SK-N-SH (cell line): ENCODE data around the gene TXNDC17. TPM values are rescaled to one million over a fixed set of nuclear protein-coding genes. Genes with fewer than 3 reads are reported as not detected.

Experiments
- CTCF ChIA-PET: fragments of 300-600, 350-600 bp; formaldehyde crosslinking; extraction: SDS; loops from one replicate; lab custom pipeline; 2021; lab: Yijun Ruan, JAX
- POLR2A ChIA-PET: fragments of 350-600 bp; sonication (Branson Sonifier 250); formaldehyde crosslinking; extraction: SDS; loops from one replicate; lab custom pipeline; 2020; ENCODE audit warnings: antibody characterized with exemption, inconsistent platforms; lab: Yijun Ruan, JAX
- DNase-seq: peaks from one replicate; pipeline ENCODE4 v3.0.0; 2012
- H2AFZ ChIP-seq: fragments of 200-600 bp; sonication (generic); 2 replicates; pipeline ENCODE4 v1.8.1; 2016; ENCODE audit warnings: antibody characterized with exemption, mild to moderate bottlenecking, low read depth
- H3F3A ChIP-seq: fragments of 200-600 bp; sonication (generic); replicated peaks from 2 replicates; pipeline ENCODE3; 2016; ENCODE audit warnings: antibody characterized with exemption, mild to moderate bottlenecking; ENCODE audit not compliant: insufficient read depth
- H3K27ac ChIP-seq, 2 experiments: fragments of 200-500 bp in 1 of 2; fragments of 200-600 bp in 1 of 2; sonication (Bioruptor generic) in 1 of 2; sonication (generic), shearing (Covaris generic) in 1 of 2; 2 replicates each; pipeline versions ENCODE4 v1.5.1 to v1.6.1; 2014 to 2016; ENCODE audit warnings: low read depth in 2 of 2, inconsistent platforms in 1 of 2, low read length in 1 of 2, mild to moderate bottlenecking in 1 of 2, mixed read lengths in 1 of 2
- H3K27me3 ChIP-seq: fragments of 200-600 bp; sonication (generic), shearing (Covaris generic); 2 replicates; pipeline ENCODE4 v1.6.1; 2016; ENCODE audit warnings: mixed run types; ENCODE audit not compliant: insufficient read depth
- H3K36me3 ChIP-seq, 2 experiments: fragments of 200-500 bp in 1 of 2; fragments of 200-600 bp in 1 of 2; sonication (Bioruptor generic) in 1 of 2; sonication (generic) in 1 of 2; replicated peaks in 1 of 2; 2 replicates each; pipeline versions ENCODE3 to v1.5.1; 2014 to 2016; ENCODE audit warnings: low read length in 1 of 2, mild to moderate bottlenecking in 1 of 2; ENCODE audit not compliant: insufficient read depth in 2 of 2, control insufficient read depth in 1 of 2
- H3K4me1 ChIP-seq, 2 experiments: fragments of 200-500 bp in 1 of 2; fragments of 200-600 bp in 1 of 2; sonication (Bioruptor generic) in 1 of 2; sonication (generic), shearing (Covaris generic) in 1 of 2; 2 replicates each; pipeline versions ENCODE4 v1.5.1 to v1.6.1; 2014 to 2016; ENCODE audit warnings: low read depth in 1 of 2, low read length in 1 of 2, mixed run types in 1 of 2; ENCODE audit not compliant: insufficient read depth in 2 of 2, control insufficient read depth in 1 of 2
- H3K4me2 ChIP-seq: fragments of 200-600 bp; sonication (generic), shearing (Covaris generic); 2 replicates; pipeline ENCODE4 v1.6.1; 2017; ENCODE audit warnings: mixed run types
- H3K4me3 ChIP-seq, 2 experiments: fragments of 200-500 bp in 1 of 2; fragments of 200-600 bp in 1 of 2; sonication (Bioruptor generic) in 1 of 2; sonication (generic), shearing (Covaris generic) in 1 of 2; 2 replicates each; pipeline versions ENCODE4 v1.5.1 to v1.8.1; 2014 to 2016; ENCODE audit warnings: low read depth in 2 of 2, inconsistent platforms in 1 of 2, low read length in 1 of 2, mild to moderate bottlenecking in 1 of 2, mixed read lengths in 1 of 2, moderate library complexity in 1 of 2
- H3K79me2 ChIP-seq: fragments of 200-600 bp; sonication (generic); 2 replicates; pipeline ENCODE4 v1.8.1; 2017; ENCODE audit warnings: mild to moderate bottlenecking; ENCODE audit not compliant: insufficient read depth
- H3K9ac ChIP-seq: fragments of 200-600 bp; sonication (generic); 2 replicates; pipeline ENCODE4 v1.6.1; 2017; ENCODE audit warnings: mixed run types
- H3K9me2 ChIP-seq: fragments of 200-600 bp; sonication (generic); 2 replicates; pipeline ENCODE4 v1.6.1; 2017; ENCODE audit warnings: mixed run types
- H3K9me3 ChIP-seq: fragments of 200-600 bp; sonication (generic); 2 replicates; pipeline ENCODE4 v1.6.1; 2017; ENCODE audit warnings: mixed run types, mild to moderate bottlenecking, moderate library complexity
- H4K20me1 ChIP-seq: fragments of 200-600 bp; sonication (generic); 2 replicates; pipeline ENCODE4 v1.6.1; 2017; ENCODE audit warnings: mild to moderate bottlenecking, mixed run types; ENCODE audit not compliant: insufficient read depth
- CHD2 ChIP-seq: fragments of 150-350 bp; IDR thresholded peaks from 2 replicates; pipeline ENCODE4 v1.6.1; 2018; ENCODE audit warnings: low read length; ENCODE audit not compliant: partially characterized antibody
- EP300 ChIP-seq, 2 experiments: IDR thresholded peaks; 2 replicates each; pipeline versions ENCODE4 v1.4.0 to v1.6.1; 2012; ENCODE audit warnings: borderline replicate concordance in 1 of 2, low read depth in 1 of 2, low read length in 1 of 2
- EZH2phosphoT487 ChIP-seq: fragments of 200-600 bp; sonication (generic); IDR thresholded peaks from 2 replicates; pipeline ENCODE4 v1.6.1; 2017; ENCODE audit warnings: low read depth, mixed run types, mild to moderate bottlenecking, antibody characterized with exemption, moderate library complexity, borderline replicate concordance
- FOSL2 ChIP-seq: IDR thresholded peaks from 2 replicates; pipeline ENCODE4 v1.4.0; 2012; ENCODE audit warnings: low read depth, mild to moderate bottlenecking, moderate library complexity, borderline replicate concordance
- FOXJ3 ChIP-seq: sonication (generic); formaldehyde crosslinking; IDR thresholded peaks from 2 replicates; pipeline ENCODE4 v1.5.1; 2020; ENCODE audit warnings: mild to moderate bottlenecking, missing genetic modification reagents
- GATA2 ChIP-seq: sonication (generic); formaldehyde crosslinking; IDR thresholded peaks from 2 replicates; pipeline ENCODE4 v1.5.0; 2020; ENCODE audit warnings: mild to moderate bottlenecking, missing genetic modification reagents
- MXI1 ChIP-seq: IDR thresholded peaks from 2 replicates; pipeline ENCODE4 v1.6.1; 2012; ENCODE audit warnings: mild to moderate bottlenecking, low read depth, low read length, improper control_type of control experiment
- NFIC ChIP-seq: IDR thresholded peaks from 2 replicates; pipeline ENCODE4 v1.4.0; 2012; ENCODE audit warnings: borderline replicate concordance
- NRF1 ChIP-seq: IDR thresholded peaks from 2 replicates; pipeline ENCODE4 v1.6.1; 2012; ENCODE audit warnings: low read depth, mild to moderate bottlenecking, low read length
- POLR2AphosphoS5 ChIP-seq: IDR thresholded peaks from 2 replicates; pipeline ENCODE4 v1.6.1; 2012; ENCODE audit warnings: low read depth, low read length
- RAD21 ChIP-seq: IDR thresholded peaks from 2 replicates; pipeline ENCODE4 v1.6.1; 2012; ENCODE audit warnings: mild to moderate bottlenecking, low read length
- SMC3 ChIP-seq: IDR thresholded peaks from 2 replicates; pipeline ENCODE4 v1.6.1; 2012; ENCODE audit warnings: low read depth, low read length, improper control_type of control experiment
- YY1 ChIP-seq: IDR thresholded peaks from 2 replicates; pipeline ENCODE4 v1.4.0; 2012; ENCODE audit warnings: low read depth, mild to moderate bottlenecking
- WGBS: methylation state at CpG from one replicate; pipeline ENCODE4 v1.1.6; 2017; ENCODE audit warnings: low lambda C conversion rate; 5-methylcytosine and 5-hydroxymethylcytosine counted together
- polyA plus RNA-seq, 3 experiments: library from polyadenylated mRNA; depleted of rRNA; stranded (reverse); fragments of >200 nt; gene quantifications; 2 replicates each; pipeline ENCODE4 v1.2.3, GENCODE V29; 2012
- TF ChIP-seq, protein P1 (sequence below): IDR thresholded peaks from 2 replicates; pipeline ENCODE4 v1.6.1; 2012; ENCODE audit warnings: mild to moderate bottlenecking, low read depth, low read length, moderate library complexity
- TF ChIP-seq, protein P2 (sequence below): IDR thresholded peaks from 2 replicates; pipeline ENCODE4 v1.4.0; 2012; ENCODE audit warnings: low read depth, borderline replicate concordance

TXNDC17 gene
- polyA plus RNA-seq, 1 of the 3 experiments (the other 2 are of a cell fraction), result 644 TPM

DNA sequence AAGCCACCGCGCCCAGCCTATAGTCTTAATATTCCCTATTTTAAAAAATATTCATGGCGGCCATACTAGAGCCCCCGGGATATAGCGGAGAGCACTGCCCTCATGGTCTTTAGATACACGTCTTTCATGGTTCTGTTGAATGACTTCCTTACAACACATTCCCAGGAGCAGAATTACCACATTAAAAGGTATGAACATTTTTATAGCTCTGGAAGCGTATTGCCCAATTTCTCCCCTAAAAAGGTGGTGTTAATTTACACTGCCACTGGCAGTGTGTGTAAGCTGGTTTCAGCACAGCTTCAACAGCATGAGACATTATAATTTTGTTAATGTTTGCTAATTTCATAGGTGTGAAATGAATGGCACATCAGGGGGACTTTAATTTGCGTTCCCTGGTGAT is 29.7 kb downstream of the TXNDC17 start (continued):
- TF ChIP-seq, protein P1, sequence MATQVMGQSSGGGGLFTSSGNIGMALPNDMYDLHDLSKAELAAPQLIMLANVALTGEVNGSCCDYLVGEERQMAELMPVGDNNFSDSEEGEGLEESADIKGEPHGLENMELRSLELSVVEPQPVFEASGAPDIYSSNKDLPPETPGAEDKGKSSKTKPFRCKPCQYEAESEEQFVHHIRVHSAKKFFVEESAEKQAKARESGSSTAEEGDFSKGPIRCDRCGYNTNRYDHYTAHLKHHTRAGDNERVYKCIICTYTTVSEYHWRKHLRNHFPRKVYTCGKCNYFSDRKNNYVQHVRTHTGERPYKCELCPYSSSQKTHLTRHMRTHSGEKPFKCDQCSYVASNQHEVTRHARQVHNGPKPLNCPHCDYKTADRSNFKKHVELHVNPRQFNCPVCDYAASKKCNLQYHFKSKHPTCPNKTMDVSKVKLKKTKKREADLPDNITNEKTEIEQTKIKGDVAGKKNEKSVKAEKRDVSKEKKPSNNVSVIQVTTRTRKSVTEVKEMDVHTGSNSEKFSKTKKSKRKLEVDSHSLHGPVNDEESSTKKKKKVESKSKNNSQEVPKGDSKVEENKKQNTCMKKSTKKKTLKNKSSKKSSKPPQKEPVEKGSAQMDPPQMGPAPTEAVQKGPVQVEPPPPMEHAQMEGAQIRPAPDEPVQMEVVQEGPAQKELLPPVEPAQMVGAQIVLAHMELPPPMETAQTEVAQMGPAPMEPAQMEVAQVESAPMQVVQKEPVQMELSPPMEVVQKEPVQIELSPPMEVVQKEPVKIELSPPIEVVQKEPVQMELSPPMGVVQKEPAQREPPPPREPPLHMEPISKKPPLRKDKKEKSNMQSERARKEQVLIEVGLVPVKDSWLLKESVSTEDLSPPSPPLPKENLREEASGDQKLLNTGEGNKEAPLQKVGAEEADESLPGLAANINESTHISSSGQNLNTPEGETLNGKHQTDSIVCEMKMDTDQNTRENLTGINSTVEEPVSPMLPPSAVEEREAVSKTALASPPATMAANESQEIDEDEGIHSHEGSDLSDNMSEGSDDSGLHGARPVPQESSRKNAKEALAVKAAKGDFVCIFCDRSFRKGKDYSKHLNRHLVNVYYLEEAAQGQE, result no peak
- TF ChIP-seq POLR2AphosphoS5 (no peak), EZH2phosphoT487 (no peak), RAD21 (no peak), FOSL2 (no peak), YY1 (no peak), NFIC (no peak), MXI1 (no peak), CHD2 (no peak), SMC3 (no peak), FOXJ3 (no peak), GATA2 (no peak)
- TF ChIP-seq, all 33 proteins: peak for 0

GRCh38 chr17:6670999-6671398 is 30.1 kb downstream of the TXNDC17 start:
- H4K20me1 ChIP-seq, result no peaks in the 10 kb centered on the region
- DNase-seq, result no peak
- WGBS, result 42% methylated on average over 6 of the region's 6 CpGs
- no peak overlapping the region for H3K4me2 ChIP-seq
- H3K27ac ChIP-seq, result no peak overlapping the region
- ChIA-PET CTCF (interaction anchor here (1.1 to 1.4 kb wide), 2 partner anchors 31 to 172 kb away, joined by 3 read pairs; no protein-coding TSS in a partner anchor), POLR2A (no interaction called here)
- H3K9me2 ChIP-seq, result no peaks in the 10 kb centered on the region
- H3K9ac ChIP-seq, result no peak overlapping the region
- H3K4me3 ChIP-seq, result no peak overlapping the region
- H2AFZ ChIP-seq, result no peak overlapping the region
- H3F3A ChIP-seq, result no peaks in the 10 kb centered on the region
- no peaks in the 10 kb centered on the region for H3K79me2 ChIP-seq
- H3K9me3 ChIP-seq, result no peaks in the 10 kb centered on the region
- H3K36me3 ChIP-seq, result no peaks in the 10 kb centered on the region
- no peaks in the 10 kb centered on the region for H3K4me1 ChIP-seq
- H3K27me3 ChIP-seq, result peaks cover 73% of the 10 kb centered on the region
- TF ChIP-seq EP300 (IDR thresholded peaks at IDR 0.05; ENCODE audit: borderline replicate concordance in 1 of 2, low read depth in 1 of 2, low read length in 1 of 2) (no peak), NRF1 (no peak), FOXJ3 (no peak)
- TF ChIP-seq, protein P2, sequence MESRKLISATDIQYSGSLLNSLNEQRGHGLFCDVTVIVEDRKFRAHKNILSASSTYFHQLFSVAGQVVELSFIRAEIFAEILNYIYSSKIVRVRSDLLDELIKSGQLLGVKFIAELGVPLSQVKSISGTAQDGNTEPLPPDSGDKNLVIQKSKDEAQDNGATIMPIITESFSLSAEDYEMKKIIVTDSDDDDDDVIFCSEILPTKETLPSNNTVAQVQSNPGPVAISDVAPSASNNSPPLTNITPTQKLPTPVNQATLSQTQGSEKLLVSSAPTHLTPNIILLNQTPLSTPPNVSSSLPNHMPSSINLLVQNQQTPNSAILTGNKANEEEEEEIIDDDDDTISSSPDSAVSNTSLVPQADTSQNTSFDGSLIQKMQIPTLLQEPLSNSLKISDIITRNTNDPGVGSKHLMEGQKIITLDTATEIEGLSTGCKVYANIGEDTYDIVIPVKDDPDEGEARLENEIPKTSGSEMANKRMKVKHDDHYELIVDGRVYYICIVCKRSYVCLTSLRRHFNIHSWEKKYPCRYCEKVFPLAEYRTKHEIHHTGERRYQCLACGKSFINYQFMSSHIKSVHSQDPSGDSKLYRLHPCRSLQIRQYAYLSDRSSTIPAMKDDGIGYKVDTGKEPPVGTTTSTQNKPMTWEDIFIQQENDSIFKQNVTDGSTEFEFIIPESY, result no peak
